Caco-2 (cell line): Measurements from ENCODE around the gene HPGDS. TPM values are rescaled to one million over a fixed set of nuclear protein-coding genes. Genes with fewer than 3 reads are reported as not detected.

ENCODE experiments used
- BruUV-seq: library from RNA; stranded (reverse); fragments of 400-500 nt; replicated peaks from 2 replicates; lab custom pipeline; 2021; lab: Mats Ljungman, UMichigan
- CTCF ChIA-PET: fragments of 300-600 bp; sonication (Branson Sonifier 250); formaldehyde crosslinking; loops from one replicate; lab custom pipeline; 2022; ENCODE audit warnings: antibody characterized with exemption; lab: Charles Lee
- POLR2A ChIA-PET: fragments of 300-600 bp; sonication (Branson Sonifier 250); formaldehyde crosslinking; loops from one replicate; lab custom pipeline; 2022; ENCODE audit warnings: antibody characterized with exemption; lab: Charles Lee
- DNase-seq, 2 experiments: peaks; one replicate each; pipeline versions ENCODE4 v3.0.0 to v3.0.0-alpha.2; 2020 to 2022
- H3K27me3 ChIP-seq: replicated peaks from 2 replicates; pipeline ENCODE4 v1.6.0; 2011; ENCODE audit warnings: low read length; ENCODE audit not compliant: control insufficient read depth, insufficient read depth
- H3K36me3 ChIP-seq: 2 replicates; pipeline ENCODE4 v1.5.1; 2011; ENCODE audit warnings: low read length; ENCODE audit not compliant: control insufficient read depth, insufficient read depth
- H3K4me1 ChIP-seq: fragments of 250-450 bp; sonication (Bioruptor Pico); 2 replicates; pipeline ENCODE4 v1.5.1; 2020; ENCODE audit warnings: mild to moderate bottlenecking
- H3K4me3 ChIP-seq: 2 replicates; pipeline ENCODE4 v1.5.1; 2011; ENCODE audit warnings: low read depth, mild to moderate bottlenecking, control low read depth, low read length
- H3K9me3 ChIP-seq: fragments of 250-450 bp; sonication (Bioruptor Pico); 2 replicates; pipeline ENCODE4 v1.5.1; 2020; ENCODE audit warnings: mild to moderate bottlenecking, moderate library complexity
- H3K27ac Mint-ChIP-seq: one replicate; pipeline ENCODE4 v1.8.0; 2022; ENCODE audit warnings: mixed read lengths; ENCODE audit not compliant: unreplicated experiment
- H3K27me3 Mint-ChIP-seq: one replicate; pipeline ENCODE4 v1.8.0; 2022; ENCODE audit warnings: mixed read lengths; ENCODE audit not compliant: insufficient read depth, unreplicated experiment
- H3K36me3 Mint-ChIP-seq: one replicate; pipeline ENCODE4 v1.8.0; 2022; ENCODE audit warnings: mild to moderate bottlenecking, mixed read lengths; ENCODE audit not compliant: insufficient read depth, unreplicated experiment
- H3K4me1 Mint-ChIP-seq: one replicate; pipeline ENCODE4 v1.8.0; 2022; ENCODE audit warnings: low read depth, mixed read lengths; ENCODE audit not compliant: unreplicated experiment
- H3K4me3 Mint-ChIP-seq: one replicate; pipeline ENCODE4 v1.8.0; 2022; ENCODE audit warnings: mild to moderate bottlenecking, moderate library complexity, mixed read lengths; ENCODE audit not compliant: unreplicated experiment
- H3K9me3 Mint-ChIP-seq: one replicate; pipeline ENCODE4 v1.8.0; 2022; ENCODE audit warnings: mixed read lengths; ENCODE audit not compliant: unreplicated experiment
- intact Hi-C: fragments of 100-400 bp; cut with micrococcal nuclease; formaldehyde crosslinking; loops from one replicate; pipeline ENCODE4 v1.10.0; 2022; ENCODE audit not compliant: unreplicated experiment
- total RNA-seq: library from RNA; stranded (reverse); gene quantifications from 2 replicates; pipeline ENCODE4 v1.2.3, GENCODE V29; 2022
- TF ChIP-seq, protein P1 (sequence below), 2 experiments: fragments of 200-600 bp in 1 of 2; IDR thresholded peaks; 1 replicate in 1 of 2; 2 replicates in 1 of 2; pipeline versions ENCODE4 v1.5.1 to v1.8.0; 2011 to 2022; ENCODE audit warnings: antibody characterized with exemption in 1 of 2, control low read depth in 1 of 2, inconsistent platforms in 1 of 2, low read depth in 1 of 2, low read length in 1 of 2, mild to moderate bottlenecking in 1 of 2, moderate library complexity in 1 of 2; ENCODE audit not compliant: insufficient read depth in 1 of 2, severe bottlenecking in 1 of 2, unreplicated experiment in 1 of 2

Gene HPGDS
- total RNA-seq, 1 experiment from 2014 or later = not detected

DNA sequence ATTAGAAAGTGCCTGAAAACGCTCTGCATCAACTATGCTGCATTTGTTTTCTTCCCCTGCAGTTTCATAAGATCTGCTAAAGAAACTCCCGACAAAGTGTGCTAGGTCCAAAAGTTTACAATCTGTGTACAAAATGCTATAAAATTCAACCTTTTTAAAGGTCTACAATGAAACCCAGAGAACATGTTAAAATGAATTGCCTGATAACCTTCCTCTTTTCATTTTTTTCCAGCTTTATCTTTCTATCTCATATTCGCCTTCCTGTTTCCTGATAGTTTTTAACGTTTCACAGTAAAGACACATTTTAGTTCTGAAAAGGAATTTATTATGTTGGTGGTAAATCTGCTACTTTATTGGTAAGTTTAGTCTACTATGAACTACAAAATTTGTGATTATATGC lies 9.5 kb upstream of the HPGDS start:
- H3K36me3 ChIP-seq = no peaks in the 10 kb centered on the region
- no peaks in the 10 kb centered on the region for H3K9me3 ChIP-seq
- no TSS peak for BruUV-seq
- H3K4me3 ChIP-seq = no peak overlapping the region
- H3K27me3 Mint-ChIP-seq = no peaks in the 10 kb centered on the region
- H3K4me1 ChIP-seq = peaks cover 19% of the 10 kb centered on the region
- H3K36me3 Mint-ChIP-seq = no peaks in the 10 kb centered on the region
- ChIA-PET POLR2A (no interaction called here), CTCF (no interaction called here)
- H3K4me3 Mint-ChIP-seq = no peak overlapping the region
- DNase-seq = no peak
- H3K27me3 ChIP-seq = no peaks in the 10 kb centered on the region
- no peak overlapping the region for H3K27ac Mint-ChIP-seq
- no peaks in the 10 kb centered on the region for H3K9me3 Mint-ChIP-seq
- H3K4me1 Mint-ChIP-seq = peaks cover 6% of the 10 kb centered on the region
- TF ChIP-seq, protein P1, sequence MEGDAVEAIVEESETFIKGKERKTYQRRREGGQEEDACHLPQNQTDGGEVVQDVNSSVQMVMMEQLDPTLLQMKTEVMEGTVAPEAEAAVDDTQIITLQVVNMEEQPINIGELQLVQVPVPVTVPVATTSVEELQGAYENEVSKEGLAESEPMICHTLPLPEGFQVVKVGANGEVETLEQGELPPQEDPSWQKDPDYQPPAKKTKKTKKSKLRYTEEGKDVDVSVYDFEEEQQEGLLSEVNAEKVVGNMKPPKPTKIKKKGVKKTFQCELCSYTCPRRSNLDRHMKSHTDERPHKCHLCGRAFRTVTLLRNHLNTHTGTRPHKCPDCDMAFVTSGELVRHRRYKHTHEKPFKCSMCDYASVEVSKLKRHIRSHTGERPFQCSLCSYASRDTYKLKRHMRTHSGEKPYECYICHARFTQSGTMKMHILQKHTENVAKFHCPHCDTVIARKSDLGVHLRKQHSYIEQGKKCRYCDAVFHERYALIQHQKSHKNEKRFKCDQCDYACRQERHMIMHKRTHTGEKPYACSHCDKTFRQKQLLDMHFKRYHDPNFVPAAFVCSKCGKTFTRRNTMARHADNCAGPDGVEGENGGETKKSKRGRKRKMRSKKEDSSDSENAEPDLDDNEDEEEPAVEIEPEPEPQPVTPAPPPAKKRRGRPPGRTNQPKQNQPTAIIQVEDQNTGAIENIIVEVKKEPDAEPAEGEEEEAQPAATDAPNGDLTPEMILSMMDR (IDR thresholded peaks at IDR 0.05; ENCODE audit: insufficient read depth in 1 of 2, low read depth in 1 of 2, low read length in 1 of 2, severe bottlenecking in 1 of 2, unreplicated experiment in 1 of 2) = no peak
- intact Hi-C loops = no loop called here

- intact Hi-C loops = no loop called here
- Histone ChIP-seq H3K36me3 (no peaks in the 10 kb centered on the region), H3K27me3 (no peaks in the 10 kb centered on the region), H3K4me3 (no peak overlapping the region), H3K9me3 (no peaks in the 10 kb centered on the region), H3K4me1 (peaks cover 28% of the 10 kb centered on the region)
- no peak overlapping the region for H3K4me3 Mint-ChIP-seq
- TF ChIP-seq, protein P1 (IDR thresholded peaks at IDR 0.05; ENCODE audit: insufficient read depth in 1 of 2, low read depth in 1 of 2, low read length in 1 of 2, severe bottlenecking in 1 of 2, unreplicated experiment in 1 of 2) = no peak
- CTCF ChIA-PET = no interaction called here
- H3K9me3 Mint-ChIP-seq = no peaks in the 10 kb centered on the region
- POLR2A ChIA-PET = no interaction called here
- no peak for DNase-seq
- no peaks in the 10 kb centered on the region for H3K27me3 Mint-ChIP-seq
- no peaks in the 10 kb centered on the region for H3K36me3 Mint-ChIP-seq
- BruUV-seq = no TSS peak
- no peak overlapping the region for H3K27ac Mint-ChIP-seq
- H3K4me1 Mint-ChIP-seq = peaks cover 11% of the 10 kb centered on the region
These were observed 8.7 kb upstream of the HPGDS start for GRCh38 chr4:94351319-94351718.

GRCh38 chr4:94350095-94350494 lies 7.5 kb upstream of the HPGDS start:
- H3K36me3 Mint-ChIP-seq = no peaks in the 10 kb centered on the region
- H3K27me3 ChIP-seq = no peaks in the 10 kb centered on the region
- ChIA-PET POLR2A (no interaction called here), CTCF (no interaction called here)
- intact Hi-C loops = no loop called here
- H3K27me3 Mint-ChIP-seq = no peaks in the 10 kb centered on the region
- no TSS peak for BruUV-seq
- H3K36me3 ChIP-seq = no peaks in the 10 kb centered on the region
- no peak for DNase-seq
- no peak overlapping the region for H3K4me3 ChIP-seq
- peaks cover 39% of the 10 kb centered on the region for H3K4me1 ChIP-seq
- H3K9me3 Mint-ChIP-seq = no peaks in the 10 kb centered on the region
- H3K27ac Mint-ChIP-seq = no peak overlapping the region
- H3K4me1 Mint-ChIP-seq = peaks cover 11% of the 10 kb centered on the region
- no peak overlapping the region for H3K4me3 Mint-ChIP-seq
- H3K9me3 ChIP-seq = no peaks in the 10 kb centered on the region
- TF ChIP-seq, protein P1 (IDR thresholded peaks at IDR 0.05; ENCODE audit: insufficient read depth in 1 of 2, low read depth in 1 of 2, low read length in 1 of 2, severe bottlenecking in 1 of 2, unreplicated experiment in 1 of 2) = no peak
